Femur (tissue), 1 donor: ENCODE measurements around the gene FSTL5.

Experiments used
- DNase-seq: peaks from one replicate; pipeline ENCODE4 v3.0.0-alpha.2; 2017

FSTL5 gene

DNA sequence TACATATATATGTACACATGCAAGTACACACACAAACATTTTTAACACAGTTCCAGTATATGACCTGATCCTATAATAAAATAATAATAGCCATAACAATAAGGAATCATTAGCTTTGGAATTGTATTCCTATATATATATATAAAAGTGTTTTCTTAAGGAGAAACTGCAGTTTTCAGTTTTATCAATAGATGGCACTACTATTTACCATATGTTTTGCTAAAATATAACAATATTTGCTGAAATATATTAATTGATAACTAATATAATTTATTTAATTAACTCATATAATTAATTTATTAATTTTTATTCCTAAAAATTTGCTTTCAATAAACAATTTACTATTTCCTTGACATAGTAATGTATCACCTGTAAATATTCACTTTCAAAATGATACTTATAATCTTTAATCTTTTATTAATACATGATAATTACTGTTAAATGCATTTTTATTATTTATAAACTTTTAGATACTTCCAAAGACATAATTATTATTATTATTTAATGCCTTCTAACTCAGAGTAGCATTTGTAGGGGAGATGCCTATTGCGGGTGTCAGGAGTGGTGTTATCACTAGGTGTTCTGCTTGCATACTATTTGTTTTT lies 599.5 kb downstream of the FSTL5 start:
- DNase-seq = no peak

DNA sequence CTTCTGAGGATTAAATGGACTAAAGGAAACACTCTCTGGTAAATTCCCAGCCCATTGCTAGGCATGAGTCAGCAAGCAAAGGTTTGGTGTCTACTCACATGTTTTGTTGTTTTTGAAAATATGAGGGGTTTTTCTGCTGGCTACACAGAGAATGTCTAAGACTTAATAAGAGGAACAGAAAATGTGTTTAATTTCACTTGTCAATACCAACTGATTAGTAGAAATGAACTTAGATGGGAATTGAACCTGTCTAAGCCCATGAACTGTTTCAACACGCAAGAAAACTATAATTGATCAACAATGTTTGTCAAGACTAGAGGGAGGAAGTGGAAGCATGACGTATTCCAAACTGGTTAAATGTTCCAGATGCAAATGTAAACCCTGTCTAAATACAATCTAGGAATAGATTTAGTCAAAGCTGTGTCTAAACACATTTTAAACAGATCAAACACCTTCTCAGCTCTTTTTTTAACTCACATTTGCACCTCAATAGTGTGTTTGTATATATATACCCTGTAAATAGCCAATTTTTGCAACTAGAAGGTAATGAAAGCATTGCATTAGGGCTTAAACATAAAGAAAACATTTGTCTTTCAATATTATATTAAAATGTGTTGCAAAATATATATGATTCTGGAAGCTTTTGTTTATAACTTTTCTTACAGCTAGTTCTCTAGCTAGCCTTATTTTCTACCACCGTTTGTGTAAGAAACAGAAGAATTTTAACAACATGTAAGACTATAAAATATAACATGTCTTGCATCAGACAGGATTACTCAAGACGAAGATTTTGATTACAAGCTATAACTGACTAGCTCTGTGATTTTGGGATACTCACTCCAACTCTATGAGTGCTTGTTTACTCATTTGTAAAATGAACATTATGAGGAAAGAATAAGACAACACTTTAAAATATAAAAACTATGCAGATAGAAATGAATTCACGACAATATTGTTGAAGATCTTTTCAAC lies 607.8 kb downstream of the FSTL5 start:
- DNase-seq = no peak

DNA sequence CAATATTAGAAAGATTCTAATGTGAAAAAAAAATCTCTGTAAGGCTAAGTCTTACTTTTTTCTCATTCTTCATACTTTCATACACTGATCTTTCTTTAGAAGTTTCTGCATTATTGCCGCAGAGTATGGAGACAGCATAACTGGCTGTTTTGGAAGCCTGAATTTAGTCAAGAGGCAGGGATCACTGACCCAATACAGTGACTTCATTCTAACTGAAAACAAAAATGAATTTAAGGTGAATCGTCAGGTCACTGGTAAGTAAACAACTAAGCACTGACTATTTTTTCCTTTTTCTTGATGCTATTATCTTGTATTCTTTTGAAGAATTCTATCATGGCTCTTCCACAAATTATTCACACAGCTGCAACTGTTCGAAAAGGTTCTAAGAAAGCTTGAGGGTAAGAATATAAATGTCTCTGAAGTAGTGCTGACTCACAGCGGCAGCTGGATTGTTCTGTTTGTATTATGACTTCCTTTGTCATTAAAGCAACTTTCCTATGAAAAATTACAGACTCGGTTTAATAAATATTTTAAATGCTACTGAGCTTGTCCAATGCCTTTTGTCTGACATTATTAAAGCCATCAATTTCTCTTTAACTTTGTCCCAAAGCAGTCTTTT lies 609.3 kb downstream of the FSTL5 start:
- no peak for DNase-seq

DNA sequence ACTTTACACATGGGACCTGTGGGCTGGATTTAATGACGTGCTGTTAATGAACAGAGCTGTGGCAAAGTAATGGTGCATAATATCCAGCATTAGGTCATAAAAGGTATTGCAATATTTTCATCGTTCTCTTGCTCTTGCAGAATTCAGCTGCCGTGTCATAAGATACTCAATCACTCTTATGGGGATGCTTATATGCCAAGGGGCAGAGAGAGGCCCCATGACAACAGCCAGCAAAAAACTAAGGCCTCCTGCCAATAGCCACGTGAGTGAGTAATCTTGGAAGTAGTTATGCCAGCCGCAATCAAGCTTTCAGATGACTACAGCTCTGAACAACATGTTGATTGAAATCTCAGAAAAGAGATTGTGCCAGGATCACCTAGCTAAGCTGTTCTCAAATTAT lies 616.9 kb downstream of the FSTL5 start:
- DNase-seq = no peak

DNA sequence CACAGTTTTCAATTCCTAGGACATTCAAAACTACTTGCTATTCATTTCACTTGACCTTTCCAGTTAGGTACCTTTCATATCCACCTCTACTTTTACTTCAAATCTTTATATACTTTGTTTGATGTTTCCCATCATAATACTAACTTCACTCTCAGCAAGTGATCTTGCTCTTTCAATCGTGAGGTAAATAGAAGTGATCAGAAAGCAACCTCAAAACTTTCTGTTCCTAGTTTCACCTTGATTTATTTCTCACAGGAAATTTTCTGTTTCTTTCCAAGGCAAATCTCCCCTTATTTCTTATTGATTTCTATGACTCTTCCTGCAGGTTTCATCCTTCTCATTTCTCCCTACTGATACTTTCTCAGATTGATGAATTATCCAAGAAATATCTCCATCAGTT lies 623.5 kb downstream of the FSTL5 start:
- DNase-seq = no peak

DNA sequence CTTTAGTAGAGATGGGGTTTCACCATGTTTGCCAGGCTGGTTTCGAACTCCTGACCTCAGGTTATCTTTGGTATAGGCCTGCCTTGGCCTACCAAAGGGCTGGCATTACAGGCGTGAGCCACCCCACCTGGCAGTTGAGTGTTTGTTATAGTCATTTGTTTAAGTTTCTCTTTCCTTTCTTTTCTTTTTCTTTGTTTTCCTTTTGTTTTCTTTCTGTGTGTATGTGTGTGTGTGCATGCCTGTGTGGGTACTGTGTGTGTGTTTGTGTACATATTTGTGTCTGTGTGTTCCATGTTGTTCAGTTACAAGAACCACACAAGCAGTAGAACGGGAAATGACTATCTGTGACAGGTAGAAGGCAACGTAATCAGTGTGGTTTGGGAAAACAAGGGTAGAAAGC lies 624.9 kb downstream of the FSTL5 start:
- DNase-seq = no peak

DNA sequence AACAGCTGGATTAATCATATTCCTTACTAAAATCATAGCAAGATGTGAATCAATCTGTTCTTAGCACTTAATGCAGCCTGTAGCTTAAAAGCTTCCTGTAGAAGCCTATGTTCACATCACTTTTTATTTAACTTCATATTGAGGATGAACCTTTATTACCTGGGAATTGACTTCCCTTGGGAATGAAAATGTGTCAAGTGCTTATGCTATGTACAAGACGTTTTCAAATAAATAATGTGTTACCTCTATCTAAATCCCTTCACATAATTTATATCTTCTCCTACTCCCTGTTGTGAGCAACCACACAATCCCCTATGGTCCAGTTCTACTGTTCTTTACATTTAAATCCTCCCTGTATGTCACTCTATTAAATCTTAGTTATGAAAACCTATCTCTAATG lies 633.1 kb downstream of the FSTL5 start:
- no peak for DNase-seq

DNA sequence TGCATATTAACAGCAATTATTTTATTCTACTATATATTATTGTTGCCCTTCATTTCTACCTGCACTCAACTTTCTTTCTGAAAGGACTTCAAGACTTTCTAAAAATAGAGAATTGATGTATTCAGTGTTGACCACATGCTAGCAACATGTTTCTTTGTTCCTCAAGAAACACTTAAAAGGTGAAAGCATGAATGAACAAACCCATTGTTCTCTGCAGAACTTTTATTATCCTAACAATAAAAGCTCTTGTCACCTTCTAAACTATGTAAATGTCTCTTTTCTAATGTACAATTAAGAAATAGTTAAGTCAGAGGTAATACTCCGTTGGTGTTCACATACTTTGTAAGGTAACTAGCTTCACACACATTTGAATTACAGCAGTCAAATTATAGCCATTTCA lies 638.7 kb downstream of the FSTL5 start:
- no peak for DNase-seq

DNA sequence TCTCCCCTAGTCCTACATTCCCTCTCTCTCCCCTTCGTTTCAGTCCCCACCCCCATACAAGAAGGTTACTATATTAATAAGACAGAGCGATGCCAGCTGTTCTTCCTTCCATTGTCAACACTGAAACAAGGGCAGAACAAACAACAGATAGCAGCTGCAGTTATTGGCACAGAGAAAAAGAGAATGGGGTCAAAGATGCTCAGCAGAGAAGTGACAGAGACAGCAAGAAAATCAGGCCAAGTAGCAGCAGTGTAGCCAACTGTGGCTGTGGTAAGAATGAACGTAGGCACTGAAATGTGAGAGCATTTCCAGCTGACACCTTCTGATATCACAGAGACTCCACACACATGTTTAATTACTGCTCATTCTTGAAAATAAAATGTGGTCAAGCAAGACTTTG lies 641.8 kb downstream of the FSTL5 start:
- peak; percentile 45 for DNase-seq

DNA sequence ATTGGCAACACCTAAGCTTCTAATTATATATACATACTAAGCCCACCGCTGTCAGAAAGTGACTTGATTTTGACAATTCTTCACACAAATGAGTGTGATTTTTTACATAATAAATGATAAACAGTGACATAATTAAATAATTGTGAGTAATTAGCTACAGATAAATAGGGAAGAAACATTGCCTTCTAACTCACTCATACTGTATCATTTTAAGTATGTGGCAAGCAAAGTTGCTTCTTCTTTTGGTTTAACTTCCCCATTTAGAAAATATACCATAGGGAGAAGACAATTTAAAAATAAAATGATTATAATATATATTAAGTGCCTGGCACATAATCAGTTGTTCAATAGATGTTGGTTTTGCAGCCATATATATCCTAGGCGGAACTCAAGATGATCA lies 644.2 kb downstream of the FSTL5 start:
- DNase-seq = no peak

DNA sequence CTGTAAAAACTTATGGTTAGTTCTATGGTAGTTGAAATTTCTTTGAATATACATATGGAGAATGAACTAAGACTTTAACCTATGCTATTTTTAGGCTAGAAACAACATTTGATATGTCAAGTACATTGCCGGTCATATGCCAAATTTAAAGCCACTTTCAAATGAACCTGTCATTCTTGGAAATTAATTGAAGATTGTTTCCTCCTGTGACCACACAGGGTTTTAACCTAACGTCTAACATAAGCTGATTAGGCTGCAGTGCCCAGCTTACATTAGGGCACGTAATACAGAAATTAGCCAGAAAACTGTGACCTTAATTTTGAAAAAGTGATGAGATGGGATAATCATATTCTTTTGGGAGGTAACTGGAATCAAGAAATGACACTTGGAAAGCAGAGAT lies 645.9 kb downstream of the FSTL5 start:
- no peak for DNase-seq

DNA sequence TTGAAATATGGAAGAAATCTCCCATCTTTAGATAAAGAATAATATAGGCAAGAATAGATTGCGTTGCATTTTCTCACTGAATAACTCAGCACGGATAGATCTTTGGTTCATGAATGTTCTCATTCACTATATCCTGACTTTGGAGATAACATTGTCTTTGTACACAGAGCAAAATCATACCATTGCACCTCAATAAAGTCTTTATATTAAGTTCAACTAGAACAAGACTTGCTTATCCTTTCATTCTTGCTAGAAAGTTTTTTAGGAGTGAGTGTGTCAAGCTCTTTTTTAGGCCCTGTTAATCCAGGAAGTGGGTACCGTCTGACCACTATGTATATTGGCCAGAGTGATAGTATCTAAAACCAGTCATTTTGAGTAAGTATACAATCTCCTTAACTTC lies 658.7 kb downstream of the FSTL5 start:
- DNase-seq = no peak

DNA sequence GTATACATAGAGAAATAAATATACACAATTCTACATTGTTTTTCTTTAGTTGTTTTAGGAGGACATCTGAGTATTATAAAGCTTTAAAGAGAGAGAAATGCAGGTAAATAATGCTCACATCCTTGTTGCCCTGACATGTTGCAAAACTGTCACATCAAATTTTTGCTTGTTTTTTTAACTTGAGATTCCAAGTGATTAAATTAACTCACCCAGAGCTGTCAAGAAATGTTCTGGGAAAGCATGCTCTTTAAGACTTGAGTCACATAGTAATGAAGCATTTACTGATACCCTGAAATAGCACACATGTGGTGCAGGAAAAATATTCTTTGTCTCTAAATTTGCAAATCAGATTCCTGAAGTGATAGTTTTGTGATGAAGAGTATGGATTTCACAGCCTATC lies 665.6 kb downstream of the FSTL5 start:
- DNase-seq = no peak

DNA sequence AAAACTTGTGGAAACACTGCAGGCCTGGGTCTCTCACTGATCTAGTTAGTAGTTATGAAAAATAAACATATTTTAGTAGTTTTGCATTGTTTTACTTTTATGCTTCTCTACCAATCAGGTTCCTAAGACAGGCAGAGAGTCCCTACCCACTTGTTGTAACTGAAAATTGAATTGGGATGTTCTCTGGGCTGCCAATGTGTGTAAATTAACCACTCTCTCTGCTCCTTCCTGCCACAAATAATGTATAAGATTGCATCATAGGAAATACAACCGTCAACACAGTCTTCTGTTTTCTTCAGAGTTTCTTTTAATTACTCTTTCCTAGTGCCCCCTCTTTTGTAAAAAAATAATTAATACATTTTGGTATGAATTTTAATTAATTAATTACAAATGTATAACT lies 677.3 kb downstream of the FSTL5 start:
- DNase-seq = no peak

DNA sequence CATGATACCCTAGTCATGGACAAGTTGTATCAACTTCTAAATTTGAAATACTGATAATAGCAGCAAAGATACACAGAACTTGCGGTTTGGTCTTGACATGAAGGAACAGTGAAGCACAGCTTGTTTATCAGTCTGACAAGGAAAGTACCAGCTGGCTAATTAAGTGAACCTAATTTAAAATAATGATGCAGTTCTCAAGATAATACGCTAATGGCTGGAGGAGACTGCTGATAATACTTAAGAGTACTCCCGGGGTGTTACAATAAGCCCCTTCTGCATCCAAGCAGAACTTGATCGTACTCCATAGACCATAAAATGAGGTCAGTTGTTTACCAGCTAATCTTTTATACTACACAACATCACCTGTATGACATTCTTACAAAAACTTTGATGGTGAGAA lies 697.5 kb downstream of the FSTL5 start:
- DNase-seq = no peak

DNA sequence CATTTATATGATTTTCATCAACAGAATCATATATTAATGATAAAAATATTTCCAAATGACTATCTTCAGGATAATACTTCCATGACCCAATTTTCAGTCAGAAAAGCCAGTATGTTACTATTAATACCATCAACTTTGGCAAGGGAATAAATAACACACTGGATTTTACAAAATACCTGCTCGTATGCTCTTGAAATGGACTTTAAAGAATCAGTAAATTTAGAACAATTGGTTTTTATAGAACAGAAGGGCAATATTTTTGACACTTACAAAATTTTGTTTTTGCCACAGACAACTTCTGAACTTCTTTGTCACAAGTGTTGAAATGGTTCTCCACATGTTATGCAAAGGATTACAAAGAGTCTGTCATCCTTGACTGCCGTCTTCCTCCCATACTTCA lies 700.4 kb downstream of the FSTL5 start:
- no peak for DNase-seq

DNA sequence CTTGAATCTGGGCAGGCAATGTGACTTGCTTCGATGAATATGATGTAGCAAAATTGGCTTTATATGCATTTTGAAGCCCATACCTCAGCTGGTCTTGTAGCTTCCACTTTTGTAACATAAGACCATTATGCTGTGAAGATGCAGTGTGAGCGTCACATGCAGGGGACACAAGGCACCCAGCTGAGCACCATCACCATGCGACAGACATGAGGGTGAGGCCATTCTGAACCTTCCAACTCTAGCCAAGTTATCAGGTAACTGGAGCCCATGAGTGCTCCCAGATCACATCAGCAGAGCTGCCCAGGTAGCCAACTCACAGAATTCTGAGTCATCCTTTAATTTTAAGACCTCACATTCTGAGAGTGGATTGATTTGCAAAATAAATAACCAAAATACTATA lies 705.9 kb downstream of the FSTL5 start:
- no peak for DNase-seq

DNA sequence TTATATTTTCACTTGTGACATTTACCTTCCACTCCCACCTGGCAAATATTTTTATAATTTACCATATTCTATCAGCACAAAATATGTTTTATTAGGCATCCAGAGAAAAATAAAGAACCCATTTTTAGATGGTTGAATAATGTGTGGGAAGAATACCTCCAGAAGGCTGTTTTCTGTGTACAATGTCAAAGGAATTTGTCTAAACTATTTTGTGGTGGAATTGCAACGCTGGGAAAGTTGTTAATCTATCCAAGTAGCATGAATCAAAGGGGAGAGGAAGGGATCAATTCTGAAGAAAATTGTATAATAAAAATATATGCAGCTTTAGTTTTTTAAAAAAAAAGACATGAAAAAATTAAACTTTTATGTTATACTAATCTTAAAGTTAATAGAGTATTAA lies 706.5 kb downstream of the FSTL5 start:
- no peak for DNase-seq

DNA sequence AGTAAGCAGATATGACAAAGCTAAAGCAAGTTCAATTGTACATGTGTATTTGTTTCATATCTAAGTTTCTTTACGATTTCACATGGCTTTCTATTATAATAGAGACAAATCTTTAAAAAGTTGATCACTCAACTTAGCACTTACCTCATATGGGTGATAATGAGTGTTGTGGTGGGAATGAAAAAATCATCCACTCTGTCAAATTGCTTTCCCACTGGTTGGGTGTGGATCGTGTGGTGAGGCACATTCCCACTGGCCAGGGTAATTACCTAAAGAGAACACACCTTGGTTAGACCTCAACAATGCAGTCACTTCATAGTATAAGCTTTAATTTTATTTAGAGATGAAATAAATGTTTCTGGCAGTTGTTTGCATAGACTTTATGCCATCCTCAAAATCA lies 708.9 kb downstream of the FSTL5 start:
- no peak for DNase-seq

DNA sequence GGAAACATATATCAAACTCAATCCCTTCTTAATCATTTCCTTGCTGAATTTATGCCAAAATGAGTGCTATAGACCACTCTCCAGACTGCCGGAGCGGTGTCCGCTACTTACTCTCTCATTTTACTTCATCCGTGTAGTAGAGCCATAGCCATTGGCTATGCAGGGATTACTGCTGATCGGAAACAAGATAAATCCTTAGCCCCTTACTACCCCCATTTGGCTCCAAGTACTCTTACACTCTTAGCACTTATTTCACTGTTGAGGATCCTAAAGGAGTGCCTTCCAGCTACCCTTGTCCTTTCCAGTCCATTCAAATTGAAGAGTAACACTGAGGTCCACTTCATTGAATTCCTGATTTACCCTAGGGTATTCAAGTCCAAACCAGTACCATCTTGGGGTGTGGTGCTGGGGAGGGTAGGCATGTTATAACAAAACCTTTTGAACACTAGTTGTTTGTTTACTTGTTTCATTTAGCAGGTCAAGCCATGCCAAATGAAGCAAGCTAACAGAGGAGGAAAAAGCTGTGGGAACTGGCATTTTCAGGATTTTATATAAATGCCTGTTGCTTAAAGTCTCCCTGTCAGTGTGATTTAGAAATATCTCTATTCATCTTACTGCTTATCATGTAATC lies 715.1 kb downstream of the FSTL5 start:
- DNase-seq = no peak

DNA sequence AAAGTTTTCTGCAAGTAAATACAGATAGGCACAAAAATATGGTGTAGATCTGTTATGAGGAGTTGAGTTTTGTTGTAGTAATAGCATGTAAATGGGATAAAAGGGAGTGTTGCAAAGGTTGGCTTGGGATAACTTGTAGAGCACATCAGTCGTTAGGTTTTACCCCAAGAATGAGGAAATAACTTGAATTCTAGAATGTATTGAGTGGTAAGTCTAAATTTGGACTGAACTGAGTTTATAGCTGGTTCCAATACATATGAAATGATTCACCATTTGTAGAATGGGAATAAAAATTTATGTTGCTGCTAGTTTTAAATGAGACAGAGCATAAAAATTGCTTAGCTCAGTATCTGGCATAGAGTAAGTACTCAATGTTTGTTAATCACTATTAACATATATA lies 719.2 kb downstream of the FSTL5 start:
- DNase-seq = no peak

DNA sequence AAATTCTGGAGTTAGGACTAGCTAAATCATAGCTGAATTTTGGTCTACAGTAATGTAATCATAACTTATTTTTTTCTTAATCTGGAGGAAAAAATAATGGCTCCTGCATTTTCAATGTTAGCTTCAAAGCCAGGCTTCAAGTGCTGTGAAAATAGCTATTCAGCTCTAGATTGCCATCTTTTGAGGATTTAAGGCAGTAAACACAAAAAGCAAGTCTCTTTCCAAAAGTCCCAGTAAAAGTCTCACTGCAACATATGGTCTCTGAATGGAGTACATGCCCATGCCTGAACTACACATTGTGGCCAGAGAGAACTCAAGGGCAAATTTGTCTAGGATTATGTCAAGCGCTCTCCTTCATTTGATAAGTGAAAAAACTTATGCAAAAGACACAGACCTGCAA lies 720.9 kb downstream of the FSTL5 start:
- DNase-seq = no peak

DNA sequence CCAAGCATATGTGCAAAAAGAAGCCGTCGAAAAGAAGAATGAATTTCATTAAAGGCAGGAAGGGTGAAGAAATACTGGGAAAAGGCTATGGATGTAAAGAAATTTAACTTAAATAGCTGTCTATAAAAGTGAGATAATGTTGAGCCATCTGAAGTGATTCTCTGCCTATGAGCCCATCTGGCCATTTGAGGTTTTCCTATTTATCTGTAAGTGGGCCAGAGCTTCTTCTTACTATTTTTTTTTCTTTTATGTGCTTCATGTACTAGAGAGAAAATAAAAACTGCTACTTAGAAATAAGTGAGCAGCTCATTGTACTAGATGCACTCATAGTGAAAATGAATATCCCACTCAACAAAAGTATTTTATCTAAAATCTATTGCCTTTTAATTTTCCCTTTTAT lies 725.7 kb downstream of the FSTL5 start:
- no peak for DNase-seq
